ENCODE data around the gene HYI. TPM values are rescaled to one million over a fixed set of nuclear protein-coding genes. Genes with fewer than 3 reads are reported as not detected.

The HYI gene
- total and polyA plus RNA-seq, 2 of the 8 experiments (the other 6 are each of a cell fraction or from before 2014, with no cell fraction given), result 14.4 to 17.7 TPM

DNA sequence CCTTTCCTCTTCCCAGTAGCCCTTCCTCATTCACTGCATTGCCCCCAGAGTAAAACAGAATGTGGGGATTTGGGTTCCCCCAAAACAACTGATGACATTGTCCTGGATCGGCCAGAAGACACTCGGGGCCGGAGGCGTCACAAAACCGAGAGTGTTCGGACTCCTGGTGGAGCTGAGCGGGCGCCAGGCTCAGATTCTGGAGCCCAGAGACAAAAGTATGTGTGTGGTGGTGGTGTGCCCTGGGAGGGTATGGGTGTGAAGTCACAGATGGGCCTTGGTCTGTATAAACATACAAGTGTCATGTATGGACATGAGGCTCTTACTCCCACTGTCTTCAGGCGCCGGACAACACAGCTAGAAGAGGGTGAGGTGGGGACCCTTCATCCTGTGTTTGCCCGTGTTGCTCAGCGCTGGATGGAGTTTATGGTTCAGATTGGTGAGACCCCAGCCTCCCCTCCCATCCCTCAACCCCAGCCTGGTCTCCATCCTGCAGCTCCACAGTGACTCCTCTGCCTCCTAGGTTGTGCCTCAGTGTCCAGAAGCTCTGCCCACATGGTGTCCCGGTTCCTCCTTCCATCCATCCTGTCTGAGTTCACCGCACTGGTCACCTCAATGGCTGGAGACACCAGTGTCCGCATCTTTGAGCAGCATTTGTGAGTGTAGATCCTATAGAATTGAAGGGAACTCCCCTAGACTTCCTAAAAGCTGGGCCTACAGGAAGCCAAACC lies 12.4 kb downstream of the HYI start:
- no peak overlapping the region for H2AFZ ChIP-seq (ENCODE audit: low read length)
- CTCF ChIA-PET (ENCODE audit: partially characterized antibody), result interaction anchor here (0.6 to 4.8 kb wide), 6 partner anchors 20 to 203 kb away, joined by 3 to 19 read pairs (median 4); no protein-coding TSS in a partner anchor
- no peaks in the 10 kb centered on the region for H4K20me1 ChIP-seq (replicated peaks in 1 of 2; ENCODE audit: control insufficient read depth in 1 of 2, insufficient read depth in 2 of 2, low read length in 2 of 2)
- H4K8ac ChIP-seq (ENCODE audit: extremely low read depth, insufficient read depth, low read length), result no peak overlapping the region
- H3K4ac ChIP-seq (replicated peaks; ENCODE audit: insufficient read length, low read depth, low read length), result no peak overlapping the region
- 87% methylated on average over 15 of the region's 15 CpGs; no CpG with 5 or more reads in 1 of the 2 experiments for WGBS, 2 experiments (ENCODE audit: extremely low coverage in 1 of 2, insufficient coverage in 1 of 2, insufficient read length in 1 of 2, insufficient replicate concordance in 2 of 2, low coverage in 1 of 2, low lambda C conversion rate in 2 of 2, missing lambda C conversion rate in 1 of 2)
- H3K4me3 ChIP-seq (ENCODE audit: extremely low read depth in 1 of 4, insufficient read depth in 2 of 4, low read depth in 3 of 4, low read length in 4 of 4), result no peak overlapping the region
- FAIRE-seq (no peak), DNase-seq (ENCODE audit: low read depth in 1 of 2, low spot score in 2 of 2) (no peak)
- H2BK15ac ChIP-seq (ENCODE audit: low read length), result no peak overlapping the region
- no peak overlapping the region for H3K9ac ChIP-seq (replicated peaks in 1 of 4; ENCODE audit: extremely low read depth in 1 of 4, low read depth in 3 of 4, low read length in 3 of 4)
- no peak overlapping the region for H2AK5ac ChIP-seq (ENCODE audit: low read depth, low read length)
- H3K18ac ChIP-seq (ENCODE audit: extremely low read depth, low read length), result no peak overlapping the region
- no peaks in the 10 kb centered on the region for H3K79me1 ChIP-seq (ENCODE audit: low read depth, low read length)
- peaks cover 0 to 14% (median 2%) of the 10 kb centered on the region in 4 experiments; a peak in 4 of 8 replicates for H3K36me3 ChIP-seq (ENCODE audit: control insufficient read depth in 2 of 4, insufficient read depth in 4 of 4, low read length in 3 of 4)
- no peak overlapping the region for H3K23ac ChIP-seq (ENCODE audit: insufficient read length)
- H3K9me3 ChIP-seq (ENCODE audit: insufficient read depth in 2 of 2, low read depth in 1 of 2, low read length in 1 of 2), result no peaks in the 10 kb centered on the region
- no peak overlapping the region for H2BK12ac ChIP-seq (ENCODE audit: low read depth, low read length)
- H2BK5ac ChIP-seq (ENCODE audit: low read depth, low read length), result no peak overlapping the region
- H3K79me2 ChIP-seq (ENCODE audit: control insufficient read depth in 1 of 2, insufficient read depth in 2 of 2, low read length in 2 of 2), result no peaks in the 10 kb centered on the region
- H2BK120ac ChIP-seq (replicated peaks; ENCODE audit: low read depth, low read length), result no peak overlapping the region
- no peak overlapping the region for H2BK20ac ChIP-seq (ENCODE audit: low read length)
- no peak overlapping the region for H3K27ac ChIP-seq (ENCODE audit: low read depth, low read length)
- no peak overlapping the region for H3K56ac ChIP-seq (replicated peaks; ENCODE audit: insufficient read length, low read depth, low read length)
- no peak overlapping the region for H3K14ac ChIP-seq (ENCODE audit: insufficient read length)
- H3K23me2 ChIP-seq (ENCODE audit: low read depth, low read length), result no peaks in the 10 kb centered on the region
- H3K27me3 ChIP-seq (replicated peaks in 1 of 4; ENCODE audit: control insufficient read depth in 3 of 4, extremely low read depth in 1 of 4, insufficient read depth in 3 of 4, low read length in 3 of 4), result no peaks in the 10 kb centered on the region
- H4K5ac ChIP-seq (ENCODE audit: insufficient read length, low read depth, low read length), result no peak overlapping the region
- POLR2A ChIA-PET (ENCODE audit: partially characterized antibody), result interaction anchor here (0.8 to 3.8 kb wide), 10 partner anchors 8 to 172 kb away, joined by 3 to 22 read pairs (median 6); partner anchors contain the start of gene HYI
- no peak overlapping the region for H3K4me2 ChIP-seq (ENCODE audit: insufficient read depth in 1 of 2, low read depth in 2 of 2, low read length in 2 of 2)
- TF ChIP-seq HDAC6 (IDR thresholded peaks at IDR 0.05; ENCODE audit: low read depth, low read length), result no peak
- H4K91ac ChIP-seq (replicated peaks; ENCODE audit: insufficient read length, low read length), result no peak overlapping the region
- no peaks in the 10 kb centered on the region for H3K4me1 ChIP-seq (replicated peaks in 1 of 4; ENCODE audit: control insufficient read depth in 3 of 4, insufficient read depth in 4 of 4, low read length in 3 of 4)
